COLO668 (cell line): ENCODE data around the gene LRRC59.

Source experiments
- DNase-seq: peaks from one replicate; lab custom pipeline; 2025; ENCODE audit not compliant: unreplicated experiment; lab: John Stamatoyannopoulos, UW

The LRRC59 gene

GRCh38 chr17:50388728-50389127 is 8.6 kb downstream of the LRRC59 start:
- no peak for DNase-seq

DNA sequence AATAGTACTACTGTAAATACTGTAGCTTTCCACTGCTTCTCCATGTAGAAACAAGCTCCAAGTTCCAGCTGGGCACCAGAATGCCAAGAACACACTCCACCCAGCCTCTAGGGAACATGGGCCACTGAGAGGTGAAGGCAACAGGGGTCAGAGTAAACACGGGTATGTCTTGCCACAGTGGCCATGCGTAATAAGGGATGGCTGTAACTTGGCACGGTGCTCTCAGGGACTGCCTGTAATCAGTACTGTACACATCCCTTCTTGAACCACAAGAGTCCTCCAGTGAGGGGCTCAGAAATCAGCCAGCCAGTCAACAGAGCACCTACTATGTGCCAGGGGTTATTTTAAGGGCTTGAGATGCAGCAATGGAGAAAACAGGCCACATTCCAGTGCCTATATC is 10.8 kb downstream of the LRRC59 start:
- DNase-seq, result no peak

DNA sequence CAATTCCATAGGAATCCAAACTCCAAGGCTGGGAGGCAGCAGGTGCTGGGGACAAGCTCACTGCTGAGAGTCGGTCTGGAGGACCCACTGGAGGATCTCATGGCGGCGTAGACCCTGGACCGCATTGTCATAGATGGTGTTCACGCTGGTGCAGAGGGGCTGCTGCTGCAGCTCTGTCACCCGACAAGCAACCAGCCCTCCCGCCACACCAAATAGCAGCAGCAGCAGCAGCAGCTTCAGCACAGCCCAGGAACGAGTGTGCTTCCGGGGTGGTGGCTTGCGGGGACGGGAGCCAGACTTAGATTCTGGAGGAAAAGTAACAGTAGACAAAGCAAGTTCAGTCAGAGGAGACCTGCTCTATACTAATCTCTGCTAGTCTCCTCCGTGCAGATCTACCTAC is 14.4 kb downstream of the LRRC59 start:
- no peak for DNase-seq

- DNase-seq, result no peak
Observed at GRCh38 chr17:50381920-50382319, 15.4 kb downstream of the LRRC59 start.

DNA sequence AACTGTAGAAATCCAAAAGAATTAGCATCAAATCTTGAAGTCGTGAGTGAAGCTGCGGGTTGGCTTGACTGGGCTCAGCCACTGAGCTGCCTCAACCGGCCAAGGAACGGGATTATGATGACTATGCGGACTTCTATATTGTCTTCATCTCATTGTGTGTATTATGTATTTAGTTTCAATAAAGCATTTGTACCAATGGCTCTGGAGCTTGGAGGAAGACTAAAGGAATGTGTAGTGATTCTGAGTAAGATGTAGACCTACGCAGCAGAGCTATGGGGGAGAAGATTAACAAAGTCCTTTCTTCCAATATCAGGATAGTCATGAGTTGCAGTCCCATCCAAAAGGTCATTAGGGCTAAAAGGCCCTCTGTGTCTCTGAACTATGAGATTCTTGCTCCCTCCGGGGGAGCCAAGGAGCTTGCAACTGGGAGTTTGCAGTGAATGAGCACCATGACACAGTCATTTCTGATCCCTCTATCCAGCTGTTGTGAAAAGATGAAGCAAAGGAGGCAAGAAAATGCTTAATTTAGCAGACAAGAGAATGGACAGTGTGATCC is 16.0 kb downstream of the LRRC59 start:
- no peak for DNase-seq

- no peak for DNase-seq
Observed at GRCh38 chr17:50380369-50381259, 16.7 kb downstream of the LRRC59 start.

DNA sequence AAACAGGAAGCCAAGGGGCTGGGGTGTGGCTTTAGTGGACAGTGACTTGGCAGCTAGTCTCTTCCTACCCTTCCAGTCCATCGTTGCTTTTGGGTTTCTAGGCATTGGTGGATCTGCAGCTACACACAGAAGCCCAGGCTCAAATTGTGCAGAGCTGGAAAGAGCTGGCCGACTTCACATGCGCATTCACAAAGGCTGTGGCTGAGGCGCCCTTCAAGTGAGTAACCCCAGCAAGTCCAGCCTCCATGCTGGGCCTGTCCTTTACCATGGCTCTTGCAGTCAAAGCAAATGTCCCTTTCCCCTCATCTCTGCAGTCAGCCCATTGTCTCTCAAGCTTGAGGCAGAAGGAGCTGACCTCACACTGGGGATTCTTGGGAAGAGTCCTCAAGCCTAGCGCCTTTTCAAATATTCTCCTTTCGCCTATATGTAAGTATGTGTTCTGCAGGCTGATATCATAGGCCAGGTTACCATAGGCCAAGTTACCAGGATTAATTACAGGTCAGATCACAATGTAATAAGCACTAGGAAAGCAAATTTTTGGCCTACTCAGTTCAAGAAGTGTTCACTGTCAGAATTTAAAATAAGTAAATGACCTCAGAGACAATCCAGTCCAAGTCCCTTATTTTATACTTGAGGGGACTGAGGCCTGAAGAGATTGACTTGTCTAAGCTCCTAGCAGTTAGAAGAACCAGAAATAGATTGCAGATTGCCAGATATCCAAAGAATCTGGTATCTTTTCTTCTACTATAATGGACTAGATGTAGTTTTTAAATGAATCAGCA is 17.8 kb downstream of the LRRC59 start:
- no peak for DNase-seq

GRCh38 chr17:50375858-50376538 is 21.3 kb downstream of the LRRC59 start:
- DNase-seq, result no peak

DNA sequence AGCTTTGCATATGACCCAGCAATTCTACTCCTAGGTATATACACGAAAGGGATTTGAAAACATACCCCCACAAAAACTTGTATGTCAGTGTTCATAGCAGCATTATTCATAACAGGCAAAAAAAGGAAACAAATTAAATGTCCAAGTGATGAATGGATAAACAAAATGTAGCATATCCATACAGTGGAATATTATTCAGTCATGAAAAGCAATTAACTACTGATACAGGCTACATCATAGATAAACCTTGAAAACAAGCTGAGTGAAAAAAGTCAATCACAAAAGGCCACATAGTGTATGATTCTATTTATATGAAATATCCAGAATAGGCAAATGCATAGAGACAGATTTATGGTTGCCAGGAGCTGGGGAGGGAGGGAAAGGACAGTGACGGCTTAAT is 23.6 kb downstream of the LRRC59 start:
- DNase-seq, result no peak

GRCh38 chr17:50372758-50373556 is 24.4 kb downstream of the LRRC59 start, which contains the start of the genes EME1 and MRPL27:
Gene EME1 (plus strand): TSS chr17:50373229. CDS start chr17:50375209, 1,980 bp downstream.
Gene MRPL27 (minus strand): TSS chr17:50373184. CDS start chr17:50373170, 14 bp downstream.
- DNase-seq, result peak; percentile 76

- DNase-seq, result no peak
Observed at GRCh38 chr17:50372222-50372757, 25.0 kb downstream of the LRRC59 start.

DNA sequence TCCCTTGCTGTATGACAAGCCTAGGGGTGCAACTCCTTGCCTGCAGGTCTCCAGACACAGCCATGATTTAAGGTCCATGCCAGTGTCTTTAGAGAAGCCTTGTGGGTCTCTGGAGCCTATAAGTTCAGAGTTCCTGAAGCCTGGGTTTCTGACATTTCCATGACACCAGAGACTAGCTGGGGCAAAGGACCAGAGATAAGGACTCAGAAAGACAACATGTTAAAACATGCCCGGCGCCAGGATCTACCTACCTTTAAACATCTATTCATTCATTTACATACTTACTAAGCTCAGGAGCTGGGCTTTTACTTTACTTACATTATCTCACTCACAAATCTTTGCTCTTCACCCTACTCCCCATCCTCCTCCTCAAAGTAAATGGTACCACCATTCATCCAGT is 25.8 kb downstream of the LRRC59 start:
- no peak for DNase-seq

DNA sequence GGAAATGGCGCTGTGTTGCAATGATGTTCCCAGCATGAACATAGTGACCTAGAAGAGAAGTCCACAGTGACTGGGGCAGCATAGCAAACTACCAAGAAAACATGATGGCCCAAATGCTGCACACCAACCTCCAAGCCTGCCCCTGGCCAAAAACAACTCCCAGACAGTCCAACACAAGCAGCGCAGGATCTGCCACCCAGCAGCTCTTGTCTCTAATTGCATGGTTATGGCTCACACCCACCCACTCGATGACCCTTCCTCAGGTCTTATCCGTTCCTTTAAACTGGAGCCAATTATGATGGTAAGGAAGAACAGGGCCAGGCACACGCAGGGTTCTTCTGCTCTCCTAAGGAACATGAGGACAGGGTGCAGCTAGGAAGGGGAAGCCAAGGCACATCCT is 27.3 kb downstream of the LRRC59 start:
- DNase-seq, result no peak

- DNase-seq, result no peak
Observed at GRCh38 chr17:50367401-50367800, 29.9 kb downstream of the LRRC59 start.

DNA sequence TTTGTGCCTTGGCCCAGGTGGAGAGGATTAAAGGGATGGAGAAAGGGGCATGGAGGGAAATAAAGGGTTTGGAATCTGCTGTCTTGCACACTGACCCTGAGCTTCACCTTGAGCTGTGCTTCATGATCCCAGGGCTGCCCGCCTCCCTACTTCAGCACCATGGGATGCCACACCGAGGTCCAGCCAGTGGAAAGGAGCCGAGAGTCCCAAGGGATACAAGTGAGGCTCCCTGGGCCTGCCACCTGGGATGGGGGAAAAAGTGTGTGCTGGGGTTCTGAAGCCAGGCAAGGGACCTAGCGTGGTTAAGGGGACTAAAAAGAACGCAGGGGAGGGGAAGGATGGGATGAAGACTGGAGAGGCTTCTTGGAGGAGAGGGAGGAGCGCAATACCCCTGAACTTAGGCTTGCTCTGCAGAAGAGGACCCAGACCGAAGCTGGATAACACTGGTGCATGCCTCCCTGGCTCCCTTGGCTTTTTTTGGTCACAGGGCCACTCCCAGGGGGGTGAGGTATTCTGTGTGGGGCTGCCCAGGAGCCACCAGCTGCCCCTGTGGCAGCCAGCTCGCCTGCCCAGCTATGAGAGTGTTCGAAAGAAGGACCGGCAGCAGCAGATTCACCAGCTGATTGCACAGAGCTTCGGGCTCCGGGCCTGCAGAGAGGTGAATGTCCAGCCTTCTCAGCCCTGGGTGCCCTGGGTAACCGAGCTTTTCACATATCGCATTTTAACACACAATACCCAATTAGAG is 31.5 kb downstream of the LRRC59 start:
- DNase-seq, result no peak

GRCh38 chr17:50365165-50365564 is 32.2 kb downstream of the LRRC59 start:
- no peak for DNase-seq

- DNase-seq, result no peak
Observed at GRCh38 chr17:50364715-50365114, 32.6 kb downstream of the LRRC59 start.

GRCh38 chr17:50364061-50364458 is 33.3 kb downstream of the LRRC59 start:
- DNase-seq, result no peak
